ENCODE data around the gene DNASE1L2.
A peak's percentile ranks its signal among the peaks of the same experiment; 100 is the strongest.

The DNASE1L2 gene

DNA sequence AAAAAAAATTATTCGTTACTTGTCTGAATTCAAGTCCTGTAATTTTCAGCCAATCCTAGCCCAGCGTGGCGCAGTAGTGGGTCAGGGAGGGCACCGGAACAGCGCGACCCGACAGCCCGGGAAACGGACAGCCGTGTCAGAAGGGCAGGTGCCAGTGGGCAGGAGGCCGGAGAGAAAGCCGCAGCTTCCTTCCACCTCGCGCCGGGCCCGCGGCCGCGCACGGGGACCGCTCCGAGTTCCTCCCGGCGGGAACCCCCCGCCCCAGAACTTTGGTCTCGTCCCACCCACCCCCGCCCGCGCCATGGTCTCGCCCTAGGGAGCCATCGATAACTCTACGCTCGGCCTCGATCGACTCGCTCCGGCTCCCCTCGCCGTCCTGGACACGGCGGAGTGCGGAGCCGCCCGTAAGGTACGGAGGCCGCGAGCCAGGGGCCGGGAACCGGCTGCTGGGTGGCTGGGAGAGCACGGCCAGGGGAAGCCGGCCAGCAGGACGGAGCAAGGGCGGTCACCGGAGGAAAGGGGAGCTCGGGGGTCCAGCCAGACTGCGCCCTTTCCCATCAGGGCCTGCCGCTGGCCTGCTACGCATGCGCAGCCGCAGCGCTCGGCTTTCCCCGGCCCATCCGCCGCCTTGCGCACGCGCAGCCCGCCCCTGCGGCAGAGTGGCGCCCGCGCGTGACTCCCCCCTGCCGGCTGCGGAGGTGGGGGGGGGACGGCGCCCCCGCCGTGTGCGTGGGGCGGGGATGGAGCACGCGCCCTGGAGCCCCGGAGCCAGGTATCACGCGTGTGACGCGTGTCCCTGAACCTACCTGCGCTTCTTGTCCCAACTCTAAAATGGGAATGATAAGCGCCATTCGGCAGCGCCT, 30.9 kb upstream of the DNASE1L2 start, which contains the start of gene MLST8:
Gene MLST8 (plus strand): TSS at position 351 of the 863 bp plus-strand sequence. CDS start 632 bp downstream, outside the sequence.
- peak within 1 kb of the TSS; percentile 89 for H3K27ac ChIP-seq
- TF ChIP-seq, protein P1, sequence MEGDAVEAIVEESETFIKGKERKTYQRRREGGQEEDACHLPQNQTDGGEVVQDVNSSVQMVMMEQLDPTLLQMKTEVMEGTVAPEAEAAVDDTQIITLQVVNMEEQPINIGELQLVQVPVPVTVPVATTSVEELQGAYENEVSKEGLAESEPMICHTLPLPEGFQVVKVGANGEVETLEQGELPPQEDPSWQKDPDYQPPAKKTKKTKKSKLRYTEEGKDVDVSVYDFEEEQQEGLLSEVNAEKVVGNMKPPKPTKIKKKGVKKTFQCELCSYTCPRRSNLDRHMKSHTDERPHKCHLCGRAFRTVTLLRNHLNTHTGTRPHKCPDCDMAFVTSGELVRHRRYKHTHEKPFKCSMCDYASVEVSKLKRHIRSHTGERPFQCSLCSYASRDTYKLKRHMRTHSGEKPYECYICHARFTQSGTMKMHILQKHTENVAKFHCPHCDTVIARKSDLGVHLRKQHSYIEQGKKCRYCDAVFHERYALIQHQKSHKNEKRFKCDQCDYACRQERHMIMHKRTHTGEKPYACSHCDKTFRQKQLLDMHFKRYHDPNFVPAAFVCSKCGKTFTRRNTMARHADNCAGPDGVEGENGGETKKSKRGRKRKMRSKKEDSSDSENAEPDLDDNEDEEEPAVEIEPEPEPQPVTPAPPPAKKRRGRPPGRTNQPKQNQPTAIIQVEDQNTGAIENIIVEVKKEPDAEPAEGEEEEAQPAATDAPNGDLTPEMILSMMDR (conservative IDR thresholded peaks at IDR 0.05): no peak

DNA sequence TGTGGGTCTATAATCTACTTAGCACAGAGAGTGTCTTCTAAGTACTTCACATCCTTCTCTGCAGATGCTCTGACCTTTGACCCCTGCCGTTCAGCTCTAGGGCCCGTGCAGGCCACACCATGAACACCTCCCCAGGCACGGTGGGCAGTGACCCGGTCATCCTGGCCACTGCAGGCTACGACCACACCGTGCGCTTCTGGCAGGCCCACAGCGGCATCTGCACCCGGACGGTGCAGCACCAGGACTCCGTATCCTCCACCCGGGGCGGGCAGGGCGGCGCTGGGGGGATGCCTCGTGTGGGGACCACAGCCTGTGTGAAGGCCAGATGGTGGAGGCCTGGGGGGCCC, 30.3 kb upstream of the DNASE1L2 start:
- TF ChIP-seq, protein P1 (conservative IDR thresholded peaks at IDR 0.05): no peak

DNA sequence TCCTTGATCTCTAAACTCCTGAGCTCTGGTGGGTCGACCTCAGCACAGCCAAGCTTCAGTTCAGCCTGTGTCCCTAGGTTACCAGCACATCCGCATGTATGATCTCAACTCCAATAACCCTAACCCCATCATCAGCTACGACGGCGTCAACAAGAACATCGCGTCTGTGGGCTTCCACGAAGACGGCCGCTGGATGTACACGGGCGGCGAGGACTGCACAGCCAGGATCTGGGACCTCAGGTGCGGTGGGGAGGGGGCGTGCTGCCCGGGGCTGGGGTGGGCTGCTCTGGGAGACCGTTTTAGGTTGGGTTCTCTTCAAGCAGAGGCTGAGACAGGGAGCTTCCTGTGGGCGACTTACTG, 29.8 kb upstream of the DNASE1L2 start:
- peak overlapping the region; percentile 89 for H3K27ac ChIP-seq
- TF ChIP-seq, protein P1 (conservative IDR thresholded peaks at IDR 0.05): no peak

More for the DNA sequence above, 30.3 kb upstream of the DNASE1L2 start:
- H3K27ac ChIP-seq: peak overlapping the region; percentile 89

DNA sequence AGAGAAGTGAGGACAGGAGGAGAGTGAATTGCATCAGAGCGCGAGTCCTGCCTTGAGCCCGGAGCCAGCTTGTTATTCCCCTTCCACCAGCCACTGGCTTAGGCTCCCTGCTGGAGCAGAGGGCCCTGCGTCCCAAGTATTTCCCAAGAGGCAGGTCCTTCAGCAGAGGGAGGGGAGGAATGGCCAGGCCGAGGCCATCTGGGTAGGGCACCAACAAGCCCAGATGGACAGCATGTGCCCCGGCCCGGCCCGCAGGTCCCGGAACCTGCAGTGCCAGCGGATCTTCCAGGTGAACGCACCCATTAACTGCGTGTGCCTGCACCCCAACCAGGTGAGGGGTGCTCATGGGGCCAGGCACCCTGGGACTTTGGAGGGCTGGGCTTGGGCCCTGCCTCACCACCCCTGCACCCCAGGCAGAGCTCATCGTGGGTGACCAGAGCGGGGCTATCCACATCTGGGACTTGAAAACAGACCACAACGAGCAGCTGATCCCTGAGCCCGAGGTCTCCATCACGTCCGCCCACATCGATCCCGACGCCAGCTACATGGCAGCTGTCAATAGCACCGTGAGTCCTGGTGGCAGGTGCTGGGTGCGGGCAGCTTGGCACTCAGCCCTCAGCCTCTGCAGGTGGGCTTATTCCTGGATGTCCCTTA, 29.3 kb upstream of the DNASE1L2 start:
- H3K27ac ChIP-seq: peak overlapping the region; percentile 89
- TF ChIP-seq, protein P1 (conservative IDR thresholded peaks at IDR 0.05): no peak

DNA sequence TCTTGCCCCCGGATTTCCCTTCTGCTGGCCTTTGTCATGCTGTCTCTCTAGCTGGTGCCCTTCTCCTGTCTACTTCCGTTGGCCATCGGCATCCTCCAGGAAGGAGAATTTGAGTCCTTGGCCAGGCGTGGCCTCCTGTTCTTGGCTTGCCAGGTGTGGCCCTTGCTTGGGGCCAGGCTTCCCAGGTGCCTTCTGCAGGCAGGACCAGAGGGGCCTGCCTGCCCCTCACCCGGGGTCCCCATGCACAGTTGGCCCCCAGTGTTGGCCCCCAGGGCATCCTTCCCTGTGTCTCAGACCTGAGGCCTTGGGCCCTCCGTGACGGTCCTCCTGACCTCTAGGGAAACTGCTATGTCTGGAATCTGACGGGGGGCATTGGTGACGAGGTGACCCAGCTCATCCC, 28.4 kb upstream of the DNASE1L2 start:
- H3K27ac ChIP-seq: no peak overlapping the region; the same call in 1 of the 2 replicates
- TF ChIP-seq, protein P1 (conservative IDR thresholded peaks at IDR 0.05): no peak

DNA sequence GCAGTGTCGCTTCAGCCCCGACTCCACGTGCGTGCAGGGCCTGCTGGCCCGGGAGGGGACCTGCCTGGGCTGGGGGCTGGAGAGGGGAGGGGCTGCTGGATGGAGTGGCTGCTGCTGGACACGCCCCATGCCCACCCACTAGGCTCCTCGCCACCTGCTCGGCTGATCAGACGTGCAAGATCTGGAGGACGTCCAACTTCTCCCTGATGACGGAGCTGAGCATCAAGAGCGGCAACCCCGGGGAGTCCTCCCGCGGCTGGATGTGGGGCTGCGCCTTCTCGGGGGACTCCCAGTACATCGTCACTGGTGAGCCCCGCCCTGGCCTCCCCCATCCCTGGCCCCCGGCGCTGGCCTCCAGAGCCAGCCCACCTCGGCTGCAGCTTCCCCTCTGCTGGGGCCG, 27.9 kb upstream of the DNASE1L2 start:
- no peak overlapping the region; the same call in 1 of the 2 replicates for H3K27ac ChIP-seq
- TF ChIP-seq, protein P1 (conservative IDR thresholded peaks at IDR 0.05): no peak

DNA sequence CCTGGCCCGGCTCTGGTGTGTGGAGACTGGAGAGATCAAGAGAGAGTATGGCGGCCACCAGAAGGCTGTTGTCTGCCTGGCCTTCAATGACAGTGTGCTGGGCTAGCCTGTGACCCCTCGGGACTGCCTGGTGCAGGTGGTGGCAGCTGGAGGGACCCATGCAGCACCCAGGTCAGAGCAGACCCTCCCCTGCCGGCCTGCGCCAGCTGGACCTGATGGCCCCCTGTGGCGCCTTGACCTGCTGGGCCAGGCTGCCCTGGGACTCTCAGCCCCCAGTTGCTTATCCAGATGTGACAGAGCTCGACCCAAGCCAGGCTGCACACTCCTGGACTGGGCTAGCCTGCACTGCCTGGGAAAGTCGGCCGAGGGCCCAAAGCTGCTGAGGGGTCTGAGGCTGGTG, 27.5 kb upstream of the DNASE1L2 start:
- TF ChIP-seq, protein P1 (conservative IDR thresholded peaks at IDR 0.05): no peak
- no peak overlapping the region for H3K27ac ChIP-seq
